ENCODE results near the gene LRGUK. TPM values are rescaled to one million over a fixed set of nuclear protein-coding genes. Genes with fewer than 3 reads are reported as not detected.
"Not testable (repeated sequence)": the region's sequence is repeated elsewhere in the genome, so short reads cannot be mapped to it uniquely, and the experiment has no call there.

LRGUK gene
- polyA plus RNA-seq: 0.08 TPM

- H3K27ac Mint-ChIP-seq: peak within 1 kb of the TSS in 2 of 3 donors; percentile 7 to 40
- H3K4me3 Mint-ChIP-seq: peak within 1 kb of the TSS; percentile 87 to 97 (median 90)
- peaks cover 3% of the 10 kb centered on the region for H3K27me3 Mint-ChIP-seq
- H3K4me1 Mint-ChIP-seq: peaks cover 0 to 16% (median 10%) of the 10 kb centered on the region in 3 donors
- peaks cover 0 to 3% (median 0%) of the 10 kb centered on the region in 3 donors for H3K9me3 Mint-ChIP-seq
- H3K36me3 Mint-ChIP-seq: no peaks in the 10 kb centered on the region
Observed at GRCh38 chr7:134126966-134127848, at the start of gene LRGUK. LRGUK (plus strand) TSS chr7:134127340; CDS start chr7:134127368, 28 bp downstream.

GRCh38 chr7:134077560-134077959 is 49.6 kb upstream of the LRGUK start:
- not testable (repeated sequence) for H3K9me3 Mint-ChIP-seq, H3K4me3 Mint-ChIP-seq, H3K27ac Mint-ChIP-seq, H3K27me3 Mint-ChIP-seq, H3K4me1 Mint-ChIP-seq
- H3K36me3 Mint-ChIP-seq: peaks cover 12% of the 10 kb centered on the region

- Mint-ChIP-seq H3K27me3 (no peaks in the 10 kb centered on the region), H3K4me1 (peaks cover 0 to under 1% (median under 1%) of the 10 kb centered on the region in 3 donors), H3K36me3 (peaks cover 11% of the 10 kb centered on the region), H3K9me3 (peaks cover 0 to 9% (median 4%) of the 10 kb centered on the region in 3 donors), H3K27ac (no peak overlapping the region), H3K4me3 (no peak overlapping the region)
Observed at GRCh38 chr7:134078991-134079390, 48.1 kb upstream of the LRGUK start.

- H3K27ac Mint-ChIP-seq: no peak overlapping the region
Observed at GRCh38 chr7:134081695-134082094, 45.4 kb upstream of the LRGUK start.

GRCh38 chr7:134083766-134084487 is 43.2 kb upstream of the LRGUK start:
- Mint-ChIP-seq H3K27me3 (no peaks in the 10 kb centered on the region), H3K4me1 (peaks cover 6 to 14% (median 12%) of the 10 kb centered on the region in 3 donors), H3K4me3 (no peak overlapping the region), H3K27ac (no peak overlapping the region), H3K36me3 (peaks cover 3% of the 10 kb centered on the region), H3K9me3 (peaks cover 0 to 9% (median under 1%) of the 10 kb centered on the region in 3 donors)

More at GRCh38 chr7:134081695-134082094, 45.4 kb upstream of the LRGUK start:
- Mint-ChIP-seq H3K4me1 (peaks cover 6 to 14% (median 12%) of the 10 kb centered on the region in 3 donors), H3K9me3 (peaks cover 0 to 3% (median 0%) of the 10 kb centered on the region in 3 donors), H3K4me3 (no peak overlapping the region), H3K27me3 (no peaks in the 10 kb centered on the region), H3K36me3 (peaks cover 2% of the 10 kb centered on the region)

- peaks cover 6 to 14% (median 12%) of the 10 kb centered on the region in 3 donors for H3K4me1 Mint-ChIP-seq
- peak overlapping the region in 1 of 3 donors; percentile 49 for H3K27ac Mint-ChIP-seq
- H3K27me3 Mint-ChIP-seq: no peaks in the 10 kb centered on the region
- H3K4me3 Mint-ChIP-seq: peak overlapping the region in 1 of 4 donors; percentile 61
- peaks cover 0 to 16% (median 4%) of the 10 kb centered on the region in 3 donors for H3K9me3 Mint-ChIP-seq
- H3K36me3 Mint-ChIP-seq: peaks cover 5% of the 10 kb centered on the region
Observed at GRCh38 chr7:134084488-134085144, 42.5 kb upstream of the LRGUK start.

- Mint-ChIP-seq H3K9me3 (peaks cover 0 to 23% (median 4%) of the 10 kb centered on the region in 3 donors), H3K4me1 (peaks cover 6 to 14% (median 12%) of the 10 kb centered on the region in 3 donors), H3K4me3 (no peak overlapping the region), H3K27me3 (no peaks in the 10 kb centered on the region), H3K36me3 (peaks cover 5% of the 10 kb centered on the region), H3K27ac (no peak overlapping the region)
Observed at GRCh38 chr7:134085311-134085710, 41.8 kb upstream of the LRGUK start.

GRCh38 chr7:134086998-134087735 is 40.0 kb upstream of the LRGUK start:
- H3K36me3 Mint-ChIP-seq: peaks cover 5% of the 10 kb centered on the region
- peaks cover 0 to 25% (median 4%) of the 10 kb centered on the region in 3 donors for H3K9me3 Mint-ChIP-seq
- H3K27me3 Mint-ChIP-seq: no peaks in the 10 kb centered on the region
- H3K27ac Mint-ChIP-seq: no peak overlapping the region
- peaks cover 6 to 14% (median 12%) of the 10 kb centered on the region in 3 donors for H3K4me1 Mint-ChIP-seq
- H3K4me3 Mint-ChIP-seq: no peak overlapping the region

GRCh38 chr7:134088199-134088598 is 38.9 kb upstream of the LRGUK start:
- peaks cover 5% of the 10 kb centered on the region for H3K36me3 Mint-ChIP-seq
- H3K9me3 Mint-ChIP-seq: peaks cover 4 to 25% (median 4%) of the 10 kb centered on the region in 3 donors
- H3K27ac Mint-ChIP-seq: no peak overlapping the region

GRCh38 chr7:134089446-134089845 is 37.7 kb upstream of the LRGUK start:
- H3K9me3 Mint-ChIP-seq: peaks cover 7 to 32% (median 8%) of the 10 kb centered on the region in 3 donors
- H3K4me3 Mint-ChIP-seq: no peak overlapping the region
- H3K27ac Mint-ChIP-seq: no peak overlapping the region
- peaks cover 7 to 10% (median 8%) of the 10 kb centered on the region in 3 donors for H3K4me1 Mint-ChIP-seq
- H3K27me3 Mint-ChIP-seq: no peaks in the 10 kb centered on the region
- H3K36me3 Mint-ChIP-seq: peaks cover 5% of the 10 kb centered on the region

More at GRCh38 chr7:134088199-134088598, 38.9 kb upstream of the LRGUK start:
- no peaks in the 10 kb centered on the region for H3K27me3 Mint-ChIP-seq
- peaks cover 6 to 14% (median 12%) of the 10 kb centered on the region in 3 donors for H3K4me1 Mint-ChIP-seq
- no peak overlapping the region for H3K4me3 Mint-ChIP-seq

- Mint-ChIP-seq H3K4me3 (no peak overlapping the region), H3K27me3 (no peaks in the 10 kb centered on the region), H3K9me3 (peaks cover 8 to 17% (median 11%) of the 10 kb centered on the region in 3 donors), H3K27ac (no peak overlapping the region), H3K4me1 (peaks cover 0 to 2% (median 0%) of the 10 kb centered on the region in 3 donors), H3K36me3 (peaks cover 3% of the 10 kb centered on the region)
Observed at GRCh38 chr7:134098072-134098471, 29.1 kb upstream of the LRGUK start.

- H3K27me3 Mint-ChIP-seq: no peaks in the 10 kb centered on the region
Observed at GRCh38 chr7:134101716-134102115, 25.4 kb upstream of the LRGUK start.

GRCh38 chr7:134104166-134104565 is 23.0 kb upstream of the LRGUK start:
- Mint-ChIP-seq H3K4me1 (no peaks in the 10 kb centered on the region), H3K27ac (no peak overlapping the region), H3K4me3 (no peak overlapping the region)

More at GRCh38 chr7:134101716-134102115, 25.4 kb upstream of the LRGUK start:
- Mint-ChIP-seq H3K4me3 (no peak overlapping the region), H3K9me3 (no peaks in the 10 kb centered on the region), H3K27ac (no peak overlapping the region), H3K36me3 (peaks cover 3% of the 10 kb centered on the region), H3K4me1 (no peaks in the 10 kb centered on the region)

GRCh38 chr7:134105841-134106240 is 21.3 kb upstream of the LRGUK start:
- Mint-ChIP-seq H3K9me3 (no peaks in the 10 kb centered on the region), H3K36me3 (no peaks in the 10 kb centered on the region)

More at GRCh38 chr7:134104166-134104565, 23.0 kb upstream of the LRGUK start:
- Mint-ChIP-seq H3K36me3 (peaks cover 3% of the 10 kb centered on the region), H3K27me3 (no peaks in the 10 kb centered on the region), H3K9me3 (no peaks in the 10 kb centered on the region)

More at GRCh38 chr7:134105841-134106240, 21.3 kb upstream of the LRGUK start:
- H3K4me3 Mint-ChIP-seq: no peak overlapping the region
- no peak overlapping the region for H3K27ac Mint-ChIP-seq
- H3K4me1 Mint-ChIP-seq: no peaks in the 10 kb centered on the region
- no peaks in the 10 kb centered on the region for H3K27me3 Mint-ChIP-seq
